Gastrocnemius medialis (tissue), 4 donors: Measurements from ENCODE around the gene ZNF30. TPM values are rescaled to one million over a fixed set of nuclear protein-coding genes. Genes with fewer than 3 reads are reported as not detected.
"Not testable (repeated sequence)": the region's sequence is repeated elsewhere in the genome, so short reads cannot be mapped to it uniquely, and the experiment has no call there.

Experiments
- ATAC-seq, 2 donors: fragments of 150-250 bp; one replicate each; pipeline ENCODE4 v1.9.1; 2016
- DNase-seq, 2 donors: peaks; one replicate each; pipeline ENCODE4 v3.0.0-alpha.2; 2019
- H3K27ac ChIP-seq, 4 donors: fragments of 200-600 bp; sonication (generic); 1 replicate in 1 of 4; 2 replicates in 3 of 4; pipeline ENCODE4 v1.5.1; 2016 to 2018; ENCODE audit warnings: mild to moderate bottlenecking in 2 of 4, moderate library complexity in 1 of 4
- H3K27me3 ChIP-seq, 3 donors: fragments of 200-600 bp; sonication (generic) in 2 of 3; 1 replicate in 1 of 3; 2 replicates in 2 of 3; pipeline versions ENCODE4 v1.5.1 to v1.6.0; 2016 to 2019; ENCODE audit warnings: mild to moderate bottlenecking in 1 of 3, moderate library complexity in 1 of 3
- H3K36me3 ChIP-seq, 2 donors: fragments of 200-600 bp; sonication (generic) in 1 of 2; one replicate each; pipeline ENCODE4 v1.5.1; 2017 to 2018
- H3K4me1 ChIP-seq, 2 donors: fragments of 200-600 bp; sonication (generic) in 1 of 2; one replicate each; pipeline ENCODE4 v1.5.1; 2016 to 2017; ENCODE audit warnings: mild to moderate bottlenecking in 2 of 2
- H3K4me3 ChIP-seq, 4 donors: fragments of 200-600 bp; sonication (generic) in 3 of 4; 1 replicate in 1 of 4; 2 replicates in 3 of 4; pipeline ENCODE4 v1.5.1; 2016 to 2019; ENCODE audit warnings: mild to moderate bottlenecking in 2 of 4
- H3K9me3 ChIP-seq, 3 donors: fragments of 200-600 bp; sonication (generic) in 2 of 3; 1 replicate in 1 of 3; 2 replicates in 2 of 3; pipeline ENCODE4 v1.5.1; 2016 to 2019
- CTCF ChIP-seq, 5 experiments: fragments of 450-650 bp in 3 of 5; fragments of 200-600 bp in 2 of 5; sonication (generic) in 2 of 5; IDR thresholded peaks in 4 of 5; conservative IDR thresholded peaks in 1 of 5; 1 replicate in 4 of 5; 2 replicates in 1 of 5; pipeline ENCODE4 v1.5.1; 2016 to 2019; ENCODE audit warnings: antibody characterized with exemption in 5 of 5, mild to moderate bottlenecking in 3 of 5, moderate library complexity in 3 of 5
- POLR2A ChIP-seq, 2 donors: fragments of 450-650 bp; IDR thresholded peaks; one replicate each; pipeline ENCODE4 v1.6.1; 2017; ENCODE audit warnings: antibody characterized with exemption in 2 of 2, mild to moderate bottlenecking in 2 of 2, moderate library complexity in 2 of 2
- in situ Hi-C, 4 donors: fragments of 200-750 bp; cut with MboI; loops; one replicate each; pipeline versions ENCODE4 v1.15.0 to v1.8.0; 2017; ENCODE audit warnings: low sequenced_read_pairs in 4 of 4
- intact Hi-C: fragments of 100-400 bp; cut with DNase I; formaldehyde crosslinking; loops from one replicate; pipeline ENCODE4 v1.15.1; 2023; ENCODE audit warnings: low total_unique reads
- total RNA-seq, 4 donors: library from RNA; depleted of rRNA; stranded (reverse); fragments of >200 nt; gene quantifications; one replicate each; pipeline versions ENCODE4 v1.1.0 to v1.2.3, GENCODE V29; 2016

Gene ZNF30
- total RNA-seq, 4 donors from 2014 or later = 0.66 to 2.3 (median 0.92) TPM

GRCh38 chr19:34918190-34918589 lies 8.5 kb upstream of the ZNF30 start:
- intact Hi-C loops = no loop called here
- TF ChIP-seq POLR2A (IDR thresholded peaks at IDR 0.05) (no peak), CTCF (IDR thresholded peaks at IDR 0.05 in 4 of 5, conservative IDR thresholded peaks at IDR 0.05 in 1 of 5) (no peak)
- Histone ChIP-seq H3K27me3 (no peaks in the 10 kb centered on the region), H3K27ac (no peak overlapping the region), H3K9me3 (no peaks in the 10 kb centered on the region), H3K36me3 (no peaks in the 10 kb centered on the region), H3K4me3 (no peak overlapping the region), H3K4me1 (no peaks in the 10 kb centered on the region)
- in situ Hi-C loops = no loop called here
- DNase-seq (no peak), ATAC-seq (no peak)

DNA sequence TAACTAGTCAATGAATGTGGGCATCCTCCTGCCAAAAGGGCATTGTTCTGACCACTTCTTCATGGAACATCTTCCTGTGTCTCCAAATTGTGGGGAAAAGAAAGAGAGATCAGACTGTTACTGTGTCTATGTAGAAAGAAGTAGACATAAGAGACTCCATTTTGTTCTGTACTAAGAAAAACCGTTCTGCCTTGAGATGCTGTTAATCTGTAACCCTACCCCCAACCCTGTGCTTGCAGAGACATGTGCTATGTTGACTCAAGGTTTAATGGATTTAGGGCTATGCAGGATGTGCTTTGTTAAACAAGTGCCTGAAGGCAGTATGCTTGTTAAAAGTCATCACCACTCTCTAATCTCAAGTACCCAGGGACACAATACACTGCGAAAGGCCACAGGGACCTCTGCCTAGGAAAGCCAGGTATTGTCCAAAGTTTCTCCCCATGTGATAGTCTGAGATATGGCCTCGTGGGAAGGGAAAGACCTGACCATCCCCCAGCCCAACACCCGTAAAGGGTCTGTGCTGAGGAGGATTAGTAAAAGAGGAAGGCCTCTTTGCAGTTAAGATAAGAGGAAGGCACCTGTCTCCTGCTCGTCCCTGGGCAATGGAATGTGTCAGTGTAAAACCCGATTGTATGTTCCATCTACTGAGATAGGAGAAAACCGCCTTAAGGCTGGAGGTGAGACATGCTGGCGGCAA lies 6.5 kb upstream of the ZNF30 start:
- ATAC-seq, H3K27ac ChIP-seq, DNase-seq, H3K4me1 ChIP-seq, H3K27me3 ChIP-seq, in situ Hi-C loops, H3K4me3 ChIP-seq, H3K9me3 ChIP-seq, intact Hi-C loops, H3K36me3 ChIP-seq: not testable (repeated sequence)

DNA sequence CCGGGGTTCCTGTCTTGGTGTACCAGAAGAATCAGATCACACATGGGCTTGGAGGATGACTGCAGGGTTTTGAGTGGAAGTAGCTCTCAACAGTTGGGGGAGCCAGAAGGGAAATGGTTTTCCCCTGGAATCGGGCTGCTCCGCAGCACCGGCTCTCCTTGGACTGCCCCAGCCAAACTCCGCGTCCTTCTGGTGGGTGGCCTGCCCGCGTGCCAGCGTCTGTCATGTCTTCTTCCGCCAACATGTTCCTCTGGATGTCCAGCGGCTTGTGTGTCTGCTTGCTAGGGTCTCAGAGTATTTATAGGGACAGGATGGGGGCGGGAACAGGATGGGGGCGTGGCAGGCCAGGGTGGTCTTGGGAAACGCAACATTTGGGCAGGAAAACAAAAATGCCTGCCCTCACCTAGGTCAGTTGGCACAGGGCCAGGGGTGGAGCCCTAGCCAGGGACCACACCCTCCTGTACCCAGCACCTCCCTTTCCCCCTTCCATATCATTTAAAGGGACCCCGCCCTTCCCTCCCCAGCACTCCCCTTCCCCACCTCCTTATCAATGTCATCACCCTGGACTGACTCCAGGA lies 1.3 kb upstream of the ZNF30 start:
- Histone ChIP-seq H3K36me3 (peaks cover 0 to 7% of the 10 kb centered on the region in 2 donors), H3K27me3 (no peaks in the 10 kb centered on the region), H3K27ac (no peak overlapping the region), H3K4me3 (no peak overlapping the region), H3K9me3 (no peaks in the 10 kb centered on the region), H3K4me1 (peaks cover 8 to 14% of the 10 kb centered on the region in 2 donors)
- in situ Hi-C loops (no loop called here), intact Hi-C loops (loop anchor here (5.0 kb wide), 1 partner anchor 37 kb away; the partner anchor contains the start of gene ZNF792)
- TF ChIP-seq POLR2A (IDR thresholded peaks at IDR 0.05) (no peak), CTCF (IDR thresholded peaks at IDR 0.05 in 4 of 5, conservative IDR thresholded peaks at IDR 0.05 in 1 of 5) (no peak)
- ATAC-seq = no peak
- no peak for DNase-seq

DNA sequence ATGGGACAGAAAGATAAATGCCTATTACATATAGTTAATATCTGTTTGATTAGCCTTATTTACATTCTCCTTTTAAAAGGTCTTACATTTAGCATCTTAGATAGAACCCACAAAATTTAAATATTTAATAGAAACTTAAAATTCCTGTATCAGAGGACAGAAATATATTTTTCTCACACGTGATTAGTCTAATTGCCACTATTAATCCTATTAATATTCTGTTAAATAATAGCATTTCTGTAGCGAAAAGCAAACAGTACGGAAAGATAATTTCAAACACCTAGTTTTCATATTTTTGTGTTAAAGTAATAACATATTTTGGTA lies 380 bp upstream of the ZNF30 start:
- no peaks in the 10 kb centered on the region for H3K27me3 ChIP-seq
- H3K36me3 ChIP-seq = peaks cover 0 to 15% of the 10 kb centered on the region in 2 donors
- H3K9me3 ChIP-seq = no peaks in the 10 kb centered on the region
- intact Hi-C loops (loop anchor here (5.0 kb wide), 1 partner anchor 36 kb away; the partner anchor contains the start of gene ZNF792), in situ Hi-C loops (no loop called here)
- H3K4me3 ChIP-seq = peak overlapping the region; percentile 77 to 86 (median 80)
- peak overlapping the region; percentile 71 to 86 (median 78) for H3K27ac ChIP-seq
- DNase-seq (no peak), ATAC-seq (no peak)
- peaks cover 8 to 14% of the 10 kb centered on the region in 2 donors for H3K4me1 ChIP-seq
- no peak for TF ChIP-seq POLR2A (IDR thresholded peaks at IDR 0.05)
- no peak for TF ChIP-seq CTCF (IDR thresholded peaks at IDR 0.05 in 4 of 5, conservative IDR thresholded peaks at IDR 0.05 in 1 of 5)

DNA sequence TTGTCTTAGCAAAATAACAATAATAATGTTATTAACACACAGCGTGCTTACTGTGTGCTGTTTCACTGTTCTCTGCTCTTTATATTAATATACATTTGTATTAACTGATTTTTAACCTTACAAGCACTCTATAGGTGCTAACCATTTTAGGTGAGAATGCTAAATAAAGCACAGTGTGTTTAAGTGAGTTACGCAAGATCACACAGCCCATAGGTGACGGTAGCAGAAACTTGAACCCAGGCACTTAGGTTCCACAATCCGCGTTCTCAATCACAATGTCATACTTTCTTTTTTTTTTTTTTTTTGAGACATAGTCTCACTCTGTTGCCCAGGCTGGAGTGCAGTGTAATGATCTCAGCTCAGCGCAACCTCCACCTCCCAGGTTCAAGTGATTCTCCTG lies 5.8 kb downstream of the ZNF30 start:
- no peak for TF ChIP-seq CTCF (IDR thresholded peaks at IDR 0.05 in 4 of 5, conservative IDR thresholded peaks at IDR 0.05 in 1 of 5)
- TF ChIP-seq POLR2A (IDR thresholded peaks at IDR 0.05) = no peak
- in situ Hi-C loops = no loop called here
- no peaks in the 10 kb centered on the region for H3K27me3 ChIP-seq
- no peak overlapping the region for H3K4me3 ChIP-seq
- H3K4me1 ChIP-seq = peaks cover 4 to 5% of the 10 kb centered on the region in 2 donors
- H3K9me3 ChIP-seq = no peaks in the 10 kb centered on the region
- peaks cover 2 to 61% of the 10 kb centered on the region in 2 donors for H3K36me3 ChIP-seq
- no peak overlapping the region for H3K27ac ChIP-seq
- DNase-seq = no peak
- intact Hi-C loops = no loop called here
- ATAC-seq = no peak
